A549 (cell line): ENCODE results near the gene NR1D1. TPM values are rescaled to one million over a fixed set of nuclear protein-coding genes. Genes with fewer than 3 reads are reported as not detected.

ENCODE experiments used
- ATAC-seq, 2 experiments: fragments of 200-7000 bp in 1 of 2; fragments of >200 bp in 1 of 2; cut with Nextera tagmentation in 1 of 2; cut with Tn5 transposase in 1 of 2; 3 replicates each; pipeline versions ENCODE4 v1.8.0 to v1.9.1; 2018 to 2020; ENCODE audit warnings: mild to moderate bottlenecking in 1 of 2, moderate library complexity in 1 of 2
- CTCF ChIA-PET: fragments of 300-600 bp; sonication (Branson Sonifier 250); formaldehyde crosslinking; extraction: SDS; loops from one replicate; lab custom pipeline; 2021; ENCODE audit warnings: antibody characterized with exemption, inconsistent platforms; lab: Yijun Ruan, JAX
- POLR2A ChIA-PET: fragments of 350-600 bp; formaldehyde crosslinking; extraction: SDS; loops from one replicate; lab custom pipeline; 2021; ENCODE audit warnings: antibody characterized with exemption, inconsistent platforms; lab: Yijun Ruan, JAX
- DNase-seq, 2 experiments: peaks; one replicate each; pipeline versions ENCODE4 v3.0.0 to v3.0.0-alpha.2; 2011 to 2016; ENCODE audit warnings: low read depth in 1 of 2, low spot score in 1 of 2
- FAIRE-seq: peaks from 2 replicates; lab custom pipeline; 2011; peaks lifted over from hg19 to GRCh38; lab: Jason Lieb, UNC
- H3K27ac ChIP-seq, 2 experiments: fragments of >200 bp; sonication (Bioruptor Twin); formaldehyde crosslinking; 3 replicates each; pipeline ENCODE4 v1.5.1; 2016 to 2017
- H3K4me1 ChIP-seq: fragments of >200 bp; sonication (Bioruptor Twin); formaldehyde crosslinking; 3 replicates; pipeline ENCODE4 v1.6.1; 2016
- H3K4me2 ChIP-seq: fragments of >200 bp; sonication (Bioruptor Twin); formaldehyde crosslinking; 3 replicates; pipeline ENCODE4 v1.6.1; 2016
- H3K4me3 ChIP-seq: fragments of >200 bp; sonication (Bioruptor Twin); formaldehyde crosslinking; 3 replicates; pipeline ENCODE4 v1.5.1; 2016
- H3K9me3 ChIP-seq: fragments of >200 bp; sonication (Bioruptor Twin); formaldehyde crosslinking; 3 replicates; pipeline ENCODE4 v1.6.1; 2016
- BCL3 ChIP-seq: fragments of >200 bp; sonication (Bioruptor Twin); formaldehyde crosslinking; IDR thresholded peaks from 3 replicates; pipeline ENCODE4 v1.6.1; 2016
- BHLHE40 ChIP-seq: IDR thresholded peaks from 2 replicates; pipeline ENCODE4 v1.6.1; 2012; ENCODE audit warnings: low read depth, low read length, inconsistent platforms
- CBX2 ChIP-seq: fragments of 200-600 bp; sonication (generic); IDR thresholded peaks from 2 replicates; pipeline ENCODE4 v1.6.1; 2016; ENCODE audit warnings: low read depth, mild to moderate bottlenecking, borderline replicate concordance
- E2F6 ChIP-seq: IDR thresholded peaks from 2 replicates; pipeline ENCODE4 v1.6.1; 2012; ENCODE audit warnings: low read depth, borderline replicate concordance
- FOSB ChIP-seq: fragments of 250-450 bp; sonication (Bioruptor Pico); IDR thresholded peaks from 2 replicates; pipeline ENCODE4 v1.5.0; 2020; ENCODE audit warnings: mild to moderate bottlenecking, moderate library complexity
- FOSL2 ChIP-seq, 2 experiments: fragments of 450-650 bp in 1 of 2; fragments of >200 bp in 1 of 2; sonication (Bioruptor Twin) in 1 of 2; formaldehyde crosslinking; IDR thresholded peaks; 2 replicates each; pipeline versions ENCODE4 v1.5.0 to v1.6.1; 2016 to 2020; ENCODE audit warnings: mild to moderate bottlenecking in 1 of 2, moderate library complexity in 1 of 2
- FOXS1 ChIP-seq: fragments of 250-450 bp; sonication (Bioruptor Pico); IDR thresholded peaks from 2 replicates; pipeline ENCODE4 v1.5.0; 2020; ENCODE audit warnings: mild to moderate bottlenecking, moderate library complexity
- HEYL ChIP-seq: fragments of 250-450 bp; sonication (Bioruptor Pico); IDR thresholded peaks from 2 replicates; pipeline ENCODE4 v1.8.0; 2021; ENCODE audit warnings: mild to moderate bottlenecking, moderate library complexity
- HOXA7 ChIP-seq: fragments of 250-450 bp; sonication (Bioruptor Pico); IDR thresholded peaks from 2 replicates; pipeline ENCODE4 v1.5.0; 2020; ENCODE audit warnings: mild to moderate bottlenecking, moderate library complexity
- HOXB13 ChIP-seq: fragments of 250-450 bp; sonication (Bioruptor Pico); IDR thresholded peaks from 2 replicates; pipeline ENCODE4 v1.5.0; 2020; ENCODE audit warnings: low read depth, mild to moderate bottlenecking, moderate library complexity
- MAZ ChIP-seq: fragments of 150-350 bp; IDR thresholded peaks from 2 replicates; pipeline ENCODE4 v1.6.1; 2014; ENCODE audit warnings: antibody characterized with exemption, low read depth, low read length, borderline replicate concordance
- MYC ChIP-seq: IDR thresholded peaks from 2 replicates; pipeline ENCODE4 v1.6.1; 2012; ENCODE audit warnings: mild to moderate bottlenecking, inconsistent platforms, low read length, improper control_type of control experiment, borderline replicate concordance
- NPAS2 ChIP-seq: fragments of 250-450 bp; sonication (Bioruptor Pico); IDR thresholded peaks from 2 replicates; pipeline ENCODE4 v1.8.0; 2022; ENCODE audit warnings: mild to moderate bottlenecking, moderate library complexity, borderline replicate concordance
- PBX3 ChIP-seq: IDR thresholded peaks from 2 replicates; pipeline ENCODE4 v1.6.1; 2012
- POLR2A ChIP-seq: IDR thresholded peaks from 2 replicates; pipeline ENCODE4 v1.6.1; 2012; ENCODE audit warnings: mild to moderate bottlenecking, low read length
- SMC3 ChIP-seq: fragments of >200 bp; sonication (Bioruptor Twin); formaldehyde crosslinking; IDR thresholded peaks from 3 replicates; pipeline ENCODE4 v1.6.1; 2018; ENCODE audit warnings: inconsistent platforms
- TFCP2L1 ChIP-seq: fragments of 250-450 bp; sonication (Bioruptor Pico); IDR thresholded peaks from 2 replicates; pipeline ENCODE4 v1.5.0; 2021; ENCODE audit warnings: mild to moderate bottlenecking
- ZC3H11A ChIP-seq: fragments of 450-650 bp; IDR thresholded peaks from 2 replicates; pipeline ENCODE4 v1.6.1; 2014; ENCODE audit warnings: antibody characterized with exemption, mild to moderate bottlenecking
- ZSCAN20 ChIP-seq: fragments of 250-450 bp; sonication (Bioruptor Pico); IDR thresholded peaks from 2 replicates; pipeline ENCODE4 v1.8.0; 2022; ENCODE audit warnings: mild to moderate bottlenecking, moderate library complexity
- WGBS: methylation state at CpG from one replicate; pipeline ENCODE4 v1.1.6; 2017; ENCODE audit errors: missing lambda C conversion rate; 5-methylcytosine and 5-hydroxymethylcytosine counted together
- polyA minus RNA-seq: library from RNA; depleted of rRNA, polyadenylated mRNA; stranded (reverse); fragments of >200 nt; gene quantifications from 2 replicates; pipeline ENCODE4 v1.2.3, GENCODE V29; 2011; rRNA and poly(A)+ RNA removed
- polyA plus RNA-seq, 4 experiments: library from polyadenylated mRNA; depleted of rRNA in 3 of 4; stranded (reverse); fragments of >200 nt; fragmentation: RNase III in 1 of 4; extraction: RNeasy Plus Mini Kit Qiagen cat#74134 plus additional on column Dnase treatment in 1 of 4; gene quantifications; 2 replicates in 3 of 4; 3 replicates in 1 of 4; pipeline ENCODE4 v1.2.3, GENCODE V29; 2011 to 2017
- TF ChIP-seq, protein P1 (sequence below): fragments of 150-350 bp; IDR thresholded peaks from 2 replicates; pipeline ENCODE4 v1.6.1; 2014; ENCODE audit warnings: low read depth, mild to moderate bottlenecking, low read length

The NR1D1 gene
- 1.2 and 2.4 TPM in 2 replicates for polyA plus RNA-seq (2011; rRNA removed)
- 5.7 and 6.5 TPM in 2 replicates for polyA plus RNA-seq (2012; cell fraction: cytosol; rRNA removed)
- polyA plus RNA-seq (2012; cell fraction: nucleus; rRNA removed), result 12.1 and 15.2 TPM in 2 replicates
- polyA plus RNA-seq (2017; fragmentation: RNase III; extraction: RNeasy Plus Mini Kit Qiagen cat#74134 plus additional on column Dnase treatment), result 3.0 to 4.6 TPM (median 4.4 TPM) in 3 replicates
- polyA minus RNA-seq, result 4.0 and 6.0 TPM in 2 replicates

DNA sequence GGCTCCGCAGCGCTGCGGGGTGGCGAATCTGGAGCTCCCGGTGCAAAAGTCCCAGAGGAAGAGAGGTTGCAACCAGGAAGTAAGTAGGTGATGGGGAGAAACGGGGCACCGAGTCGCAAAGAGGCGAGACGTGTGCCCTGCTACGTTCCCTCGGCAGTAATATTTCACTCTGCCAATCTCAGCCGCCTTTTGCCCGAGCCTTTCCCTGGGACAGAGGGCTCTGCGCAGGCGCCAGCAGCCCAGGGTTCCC is at the start of gene NR1D1:
Gene NR1D1, minus strand, starts transcription at position 171 of the 250 bp plus-strand sequence. CDS start 495 bp downstream, outside the sequence.
- no peak; a peak in 1 of 6 replicates for ATAC-seq
- Histone ChIP-seq H3K4me1 (peaks cover 63% of the 10 kb centered on the region), H3K27ac (peak within 1 kb of the TSS; percentile 89), H3K4me2 (peak within 1 kb of the TSS; percentile 95), H3K9me3 (no peaks in the 10 kb centered on the region), H3K4me3 (peak within 1 kb of the TSS; percentile 54)
- no peak for FAIRE-seq
- no peak for TF ChIP-seq ZC3H11A
- no peak for TF ChIP-seq HOXA7 (CRISPR knock-in tag)
- TF ChIP-seq E2F6, result no peak
- TF ChIP-seq, protein P1, sequence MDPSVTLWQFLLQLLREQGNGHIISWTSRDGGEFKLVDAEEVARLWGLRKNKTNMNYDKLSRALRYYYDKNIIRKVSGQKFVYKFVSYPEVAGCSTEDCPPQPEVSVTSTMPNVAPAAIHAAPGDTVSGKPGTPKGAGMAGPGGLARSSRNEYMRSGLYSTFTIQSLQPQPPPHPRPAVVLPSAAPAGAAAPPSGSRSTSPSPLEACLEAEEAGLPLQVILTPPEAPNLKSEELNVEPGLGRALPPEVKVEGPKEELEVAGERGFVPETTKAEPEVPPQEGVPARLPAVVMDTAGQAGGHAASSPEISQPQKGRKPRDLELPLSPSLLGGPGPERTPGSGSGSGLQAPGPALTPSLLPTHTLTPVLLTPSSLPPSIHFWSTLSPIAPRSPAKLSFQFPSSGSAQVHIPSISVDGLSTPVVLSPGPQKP, result no peak
- no peak for TF ChIP-seq FOSB
- TF ChIP-seq BHLHE40, result no peak
- TF ChIP-seq BCL3, result peak; percentile 40; the same call in 1 of the 3 replicates
- TF ChIP-seq HOXB13 (CRISPR knock-in tag), result no peak; the same call in 1 of the 2 replicates
- TF ChIP-seq ZSCAN20 (CRISPR knock-in tag), result no peak
- TF ChIP-seq POLR2A, result peak; percentile 68
- POLR2A ChIA-PET, result interaction anchor here (0.6 to 7.1 kb wide), 20 partner anchors 10 to 1917 kb away, joined by 3 to 173 read pairs (median 6); partner anchors contain the start of genes CASC3, DNAJC7, EIF1 and MED24
- CTCF ChIA-PET, result interaction anchor here (0.6 to 17.1 kb wide), 15 partner anchors 11 to 102 kb away, joined by 3 to 390 read pairs (median 7); partner anchors contain the start of gene THRA
- under 1% methylated on average over 16 of the region's 16 CpGs for WGBS
- no peak for DNase-seq

GRCh38 chr17:40148527-40148926 is 48.1 kb upstream of the NR1D1 start:
- ATAC-seq (no peak), DNase-seq (no peak), FAIRE-seq (no peak)
- no peak overlapping the region for H3K4me3 ChIP-seq
- H3K9me3 ChIP-seq, result no peaks in the 10 kb centered on the region
- peaks cover 5% of the 10 kb centered on the region; the same call in 1 of the 3 replicates for H3K4me1 ChIP-seq
- CTCF ChIA-PET, result interaction anchor here (0.5 to 3.7 kb wide), 11 partner anchors 12 to 177 kb away, joined by 3 to 29 read pairs (median 3); partner anchors contain the start of gene WIPF2
- H3K4me2 ChIP-seq, result no peak overlapping the region
- WGBS, result 93% methylated on average over 3 of the region's 3 CpGs
- POLR2A ChIA-PET, result interaction anchor here (1.2 kb wide), 1 partner anchor 8 kb away, joined by 3 read pairs; the partner anchor contains the start of gene CASC3
- no peak overlapping the region for H3K27ac ChIP-seq
- TF ChIP-seq POLR2A (no peak), FOXS1 (CRISPR knock-in tag) (no peak), NPAS2 (CRISPR knock-in tag) (no peak), MYC (no peak), FOSL2 (IDR thresholded peaks at IDR 0.05) (no peak), FOSL2 (CRISPR knock-in tag; IDR thresholded peaks at IDR 0.05) (no peak), TFCP2L1 (CRISPR knock-in tag) (no peak), HEYL (no peak), PBX3 (no peak), SMC3 (no peak), FOSB (no peak), CBX2 (no peak), MAZ (no peak)
- TF ChIP-seq, protein P1, result no peak
